IMR-90 (cell line): ENCODE data around the gene HPRT1. TPM values are rescaled to one million over a fixed set of nuclear protein-coding genes. Genes with fewer than 3 reads are reported as not detected.
A peak's percentile ranks its signal among the peaks of the same experiment; 100 is the strongest.

Source experiments
- ATAC-seq: fragments of 200-7000 bp; cut with Tn5 transposase; 2 replicates; pipeline ENCODE4 v1.9.1; 2020; ENCODE audit warnings: low read depth, mild to moderate bottlenecking, moderate library complexity
- BruUV-seq: library from RNA; stranded (reverse); fragments of 400-500 nt; replicated peaks from 2 replicates; lab custom pipeline; 2021; lab: Mats Ljungman, UMichigan
- CTCF ChIA-PET: fragments of 300-600 bp; formaldehyde crosslinking; extraction: SDS; loops from one replicate; lab custom pipeline; 2021; ENCODE audit warnings: antibody characterized with exemption; lab: Yijun Ruan, JAX
- POLR2A ChIA-PET: fragments of 300-600 bp; sonication (Branson Sonifier 250); formaldehyde crosslinking; loops from one replicate; lab custom pipeline; 2022; ENCODE audit warnings: antibody characterized with exemption; ENCODE audit not compliant: unreplicated experiment; lab: Charles Lee
- DNase-seq: peaks from one replicate; pipeline ENCODE4 v3.0.0; 2013
- H2AFZ ChIP-seq: replicated peaks from 2 replicates; pipeline ENCODE3; 2013; ENCODE audit warnings: low read length, mild to moderate bottlenecking; ENCODE audit not compliant: poor library complexity
- H2AK5ac ChIP-seq: 2 replicates; pipeline ENCODE4 v1.6.1; 2013; ENCODE audit warnings: low read depth, low read length, inconsistent platforms
- H2AK9ac ChIP-seq: replicated peaks from 2 replicates; pipeline ENCODE3; 2013; ENCODE audit warnings: mild to moderate bottlenecking, low read depth, low read length, moderate library complexity; ENCODE audit not compliant: poor library complexity
- H2BK120ac ChIP-seq: 2 replicates; pipeline ENCODE4 v1.6.1; 2013; ENCODE audit warnings: low read depth, low read length, inconsistent platforms
- H2BK15ac ChIP-seq: 3 replicates; pipeline ENCODE4 v1.6.1; 2013; ENCODE audit warnings: low read depth, low read length, inconsistent platforms
- H2BK20ac ChIP-seq: 2 replicates; pipeline ENCODE4 v1.6.1; 2013; ENCODE audit warnings: low read depth, mild to moderate bottlenecking, inconsistent platforms, low read length, moderate library complexity
- H2BK5ac ChIP-seq: 2 replicates; pipeline ENCODE4 v1.6.1; 2013; ENCODE audit warnings: mild to moderate bottlenecking, low read depth, low read length, inconsistent platforms; ENCODE audit not compliant: poor library complexity, severe bottlenecking
- H3K14ac ChIP-seq: replicated peaks from 2 replicates; pipeline ENCODE4 v1.6.1; 2013; ENCODE audit warnings: low read depth, low read length, inconsistent platforms
- H3K18ac ChIP-seq: 2 replicates; pipeline ENCODE4 v1.6.1; 2013; ENCODE audit warnings: low read depth, low read length, control low read depth
- H3K23ac ChIP-seq: 2 replicates; pipeline ENCODE4 v1.6.1; 2013; ENCODE audit warnings: low read depth, low read length, inconsistent platforms
- H3K27ac ChIP-seq: 2 replicates; pipeline ENCODE4 v1.5.1; 2013; ENCODE audit warnings: mild to moderate bottlenecking, control low read depth, low read length; ENCODE audit not compliant: insufficient read depth
- H3K27me3 ChIP-seq: 2 replicates; pipeline ENCODE4 v1.6.1; 2013; ENCODE audit warnings: low read length; ENCODE audit not compliant: control insufficient read depth, insufficient read depth
- H3K36me3 ChIP-seq: 2 replicates; pipeline ENCODE4 v1.6.1; 2013; ENCODE audit warnings: low read length, mixed read lengths; ENCODE audit not compliant: control insufficient read depth, insufficient read depth
- H3K4ac ChIP-seq: 2 replicates; pipeline ENCODE4 v1.6.1; 2013; ENCODE audit warnings: low read depth, low read length, inconsistent platforms
- H3K4me1 ChIP-seq: 2 replicates; pipeline ENCODE4 v1.6.1; 2013; ENCODE audit warnings: low read length, mixed read lengths; ENCODE audit not compliant: control insufficient read depth, insufficient read depth
- H3K4me2 ChIP-seq: 2 replicates; pipeline ENCODE4 v1.6.1; 2013; ENCODE audit warnings: low read depth, mild to moderate bottlenecking, control low read depth, low read length, moderate library complexity
- H3K4me3 ChIP-seq: 2 replicates; pipeline ENCODE4 v1.5.1; 2013; ENCODE audit warnings: low read depth, mild to moderate bottlenecking, control low read depth, low read length, moderate library complexity; ENCODE audit not compliant: insufficient read depth
- H3K56ac ChIP-seq: 2 replicates; pipeline ENCODE4 v1.6.1; 2013; ENCODE audit warnings: low read length, inconsistent platforms; ENCODE audit not compliant: insufficient read depth; ENCODE audit errors: extremely low read depth
- H3K79me1 ChIP-seq, 2 experiments: 2 replicates each; pipeline ENCODE4 v1.6.1; 2013; ENCODE audit warnings: low read length in 2 of 2, inconsistent platforms in 1 of 2, low read depth in 1 of 2
- H3K9ac ChIP-seq: 2 replicates; pipeline ENCODE4 v1.6.1; 2013; ENCODE audit warnings: low read depth, low read length, control low read depth
- H3K9me1 ChIP-seq: 2 replicates; pipeline ENCODE4 v1.6.1; 2013; ENCODE audit warnings: low read length, inconsistent platforms; ENCODE audit not compliant: insufficient read depth
- H3K9me3 ChIP-seq: 2 replicates; pipeline ENCODE4 v1.6.1; 2013; ENCODE audit warnings: low read length; ENCODE audit not compliant: control insufficient read depth, insufficient read depth
- H4K20me1 ChIP-seq: 2 replicates; pipeline ENCODE4 v1.6.1; 2013; ENCODE audit warnings: low read length, inconsistent platforms; ENCODE audit not compliant: insufficient read depth
- H4K5ac ChIP-seq: 2 replicates; pipeline ENCODE4 v1.6.1; 2013; ENCODE audit warnings: mild to moderate bottlenecking, low read depth, low read length, control low read depth
- H4K8ac ChIP-seq, 2 experiments: 2 replicates each; pipeline ENCODE4 v1.6.1; 2013; ENCODE audit warnings: low read depth in 2 of 2, low read length in 2 of 2, control low read depth in 1 of 2, inconsistent platforms in 1 of 2
- H4K91ac ChIP-seq: 2 replicates; pipeline ENCODE4 v1.6.1; 2013; ENCODE audit warnings: low read depth, low read length, inconsistent platforms; ENCODE audit not compliant: insufficient read depth
- BHLHE40 ChIP-seq: fragments of 150-350 bp; IDR thresholded peaks from 2 replicates; pipeline ENCODE4 v1.6.1; 2016; ENCODE audit warnings: mild to moderate bottlenecking, low read depth, low read length
- CEBPB ChIP-seq: IDR thresholded peaks from 2 replicates; pipeline ENCODE4 v1.6.1; 2012; ENCODE audit warnings: low read depth, low read length, improper control_type of control experiment
- CHD1 ChIP-seq: IDR thresholded peaks from 2 replicates; pipeline ENCODE4 v1.6.1; 2012; ENCODE audit warnings: low read depth, low read length, improper control_type of control experiment
- FOS ChIP-seq: fragments of 150-350 bp; IDR thresholded peaks from 2 replicates; pipeline ENCODE4 v1.6.1; 2016; ENCODE audit warnings: low read depth, low read length
- MAFK ChIP-seq: IDR thresholded peaks from 2 replicates; pipeline ENCODE4 v1.6.1; 2012; ENCODE audit warnings: low read depth, low read length, improper control_type of control experiment
- MAZ ChIP-seq: IDR thresholded peaks from 2 replicates; pipeline ENCODE4 v1.6.1; 2012; ENCODE audit warnings: low read depth, mild to moderate bottlenecking, low read length, improper control_type of control experiment, moderate library complexity, borderline replicate concordance
- MXI1 ChIP-seq: IDR thresholded peaks from 2 replicates; pipeline ENCODE4 v1.6.1; 2012; ENCODE audit warnings: low read depth, mild to moderate bottlenecking, low read length, moderate library complexity, borderline replicate concordance
- NFE2L2 ChIP-seq: fragments of 150-350 bp; IDR thresholded peaks from 2 replicates; pipeline ENCODE4 v1.6.1; 2016; ENCODE audit warnings: low read depth, mild to moderate bottlenecking, low read length
- POLR2A ChIP-seq: IDR thresholded peaks from 2 replicates; pipeline ENCODE4 v1.6.1; 2012; ENCODE audit warnings: mild to moderate bottlenecking, low read depth, low read length
- RAD21 ChIP-seq: IDR thresholded peaks from 2 replicates; pipeline ENCODE4 v1.6.1; 2012; ENCODE audit warnings: low read length, improper control_type of control experiment
- RFX5 ChIP-seq: IDR thresholded peaks from 2 replicates; pipeline ENCODE4 v1.8.0; 2012; ENCODE audit warnings: low read depth, mild to moderate bottlenecking, low read length, moderate library complexity
- WGBS, 2 experiments: methylation state at CpG; one replicate each; pipeline versions ENCODE4 v1.1.5 to v1.1.7; 2013; ENCODE audit warnings: missing lambda C conversion rate in 2 of 2; ENCODE audit not compliant: insufficient read length in 1 of 2; ENCODE audit errors: extremely low coverage in 2 of 2; 5-methylcytosine and 5-hydroxymethylcytosine counted together
- dilution Hi-C: fragments of 300-500 bp; cut with HindIII; formaldehyde crosslinking; loops from one replicate; pipeline ENCODE4 v1.14.3; 2018; ENCODE audit warnings: low sequenced_read_pairs; ENCODE audit not compliant: unreplicated experiment
- in situ Hi-C: fragments of 300-500 bp; cut with MboI; formaldehyde crosslinking; loops from 3 replicates; pipeline ENCODE4 v1.14.3; 2019; ENCODE audit warnings: low sequenced_read_pairs, inconsistent platforms, mixed read lengths
- intact Hi-C: fragments of 100-400 bp; cut with micrococcal nuclease; formaldehyde crosslinking; loops from 2 replicates; pipeline ENCODE4 v1.10.0; 2022
- polyA plus RNA-seq, 3 experiments: library from polyadenylated mRNA; depleted of rRNA; stranded (reverse); fragments of >200 nt; gene quantifications; 2 replicates each; pipeline ENCODE4 v1.2.3, GENCODE V29; 2012; ENCODE audit warnings: low replicate concordance in 1 of 3
- total RNA-seq: library from RNA; depleted of rRNA; stranded (reverse); fragments of >200 nt; gene quantifications from 2 replicates; pipeline ENCODE4 v1.2.3, GENCODE V29; 2012

HPRT1 gene
- total and polyA plus RNA-seq, 2 of the 4 experiments (the other 2 are of a cell fraction): 7.0 to 30.3 TPM

DNA sequence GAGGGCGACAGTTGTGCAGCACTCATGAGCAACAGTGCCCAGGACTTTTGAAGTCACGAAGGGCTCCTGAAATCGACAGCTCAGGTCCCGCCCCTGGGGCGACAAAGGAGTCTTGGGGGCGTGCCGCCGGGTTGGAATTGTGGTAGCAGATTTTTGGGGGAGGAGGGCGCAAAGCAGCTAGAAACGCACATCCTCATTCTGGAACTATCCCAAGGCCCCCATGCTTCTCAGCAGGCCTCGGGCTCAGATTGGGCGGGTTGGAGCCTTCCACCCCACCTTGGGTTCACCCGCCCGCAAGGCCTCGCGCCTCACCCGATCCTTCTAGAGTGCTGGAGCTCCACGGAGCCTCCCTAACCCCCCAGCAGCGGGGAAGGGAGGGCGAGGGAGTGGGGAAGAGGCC, 85.5 kb downstream of the HPRT1 start:
- ChIA-PET POLR2A (interaction anchor here (1.1 kb wide), 1 partner anchor 208 kb away, joined by 3 read pairs; no protein-coding TSS in a partner anchor), CTCF (no interaction called here)
- H4K8ac ChIP-seq: 0 out of 4 replicates have a peak overlapping the region, but pooled peaks of 1 of the 2 experiments have one; percentile 27
- H3K56ac ChIP-seq: no peak overlapping the region
- H3K23ac ChIP-seq: no peak overlapping the region
- in situ Hi-C loops: no loop called here
- H4K20me1 ChIP-seq: peaks cover 12% of the 10 kb centered on the region; the same call in 1 of the 2 replicates
- no peak overlapping the region for H2BK5ac ChIP-seq
- no peak for DNase-seq
- no peak for TF ChIP-seq RFX5
- no peak for TF ChIP-seq CHD1
- no peak for TF ChIP-seq BHLHE40
- TF ChIP-seq CEBPB: no peak
- TF ChIP-seq MAFK: no peak
- TF ChIP-seq RAD21: no peak
- no peak for TF ChIP-seq POLR2A
- no peak for TF ChIP-seq FOS
- TF ChIP-seq NFE2L2: no peak
- no peak for TF ChIP-seq MAZ
- no peak for TF ChIP-seq MXI1
- no TSS peak for BruUV-seq
- no CpG with 5 or more reads among the region's 20 CpGs for WGBS, 2 experiments
- no peak overlapping the region; the same call in 1 of the 2 replicates for H3K4me2 ChIP-seq
- intact Hi-C loops: no loop called here
- ATAC-seq: no peak
- no peak overlapping the region for H3K14ac ChIP-seq
- H3K18ac ChIP-seq: no peak overlapping the region
- peak overlapping the region; percentile 9; the same call in 1 of the 2 replicates for H3K27ac ChIP-seq
- H2BK20ac ChIP-seq: no peak overlapping the region
- H3K9ac ChIP-seq: no peak overlapping the region
- H2AFZ ChIP-seq: no peak overlapping the region
- H3K79me1 ChIP-seq: peaks cover 0 to 15% of the 10 kb centered on the region in 2 experiments; a peak in 2 of 4 replicates
- peaks cover 5% of the 10 kb centered on the region; the same call in 1 of the 2 replicates for H3K4me1 ChIP-seq
- no peak overlapping the region for H2AK9ac ChIP-seq
- peaks cover 22% of the 10 kb centered on the region for H3K36me3 ChIP-seq
- no peak overlapping the region for H4K5ac ChIP-seq
- H2BK15ac ChIP-seq: no peak overlapping the region
- no peak overlapping the region for H2AK5ac ChIP-seq
- H3K27me3 ChIP-seq: no peaks in the 10 kb centered on the region
- no peaks in the 10 kb centered on the region for H3K9me3 ChIP-seq
- 0 out of 2 replicates have a peak, but pooled peaks cover 2% of the 10 kb centered on the region for H3K9me1 ChIP-seq
- H3K4ac ChIP-seq: peak overlapping the region; percentile 1; the same call in 1 of the 2 replicates
- H4K91ac ChIP-seq: no peak overlapping the region
- H3K4me3 ChIP-seq: no peak overlapping the region
- dilution Hi-C loops: no loop called here
- H2BK120ac ChIP-seq: no peak overlapping the region
